Measurements from ENCODE around the gene ACTRT2. TPM values are rescaled to one million over a fixed set of nuclear protein-coding genes. Genes with fewer than 3 reads are reported as not detected.

ACTRT2 gene
- total and polyA plus RNA-seq, 2 experiments from 2014 or later = not detected

DNA sequence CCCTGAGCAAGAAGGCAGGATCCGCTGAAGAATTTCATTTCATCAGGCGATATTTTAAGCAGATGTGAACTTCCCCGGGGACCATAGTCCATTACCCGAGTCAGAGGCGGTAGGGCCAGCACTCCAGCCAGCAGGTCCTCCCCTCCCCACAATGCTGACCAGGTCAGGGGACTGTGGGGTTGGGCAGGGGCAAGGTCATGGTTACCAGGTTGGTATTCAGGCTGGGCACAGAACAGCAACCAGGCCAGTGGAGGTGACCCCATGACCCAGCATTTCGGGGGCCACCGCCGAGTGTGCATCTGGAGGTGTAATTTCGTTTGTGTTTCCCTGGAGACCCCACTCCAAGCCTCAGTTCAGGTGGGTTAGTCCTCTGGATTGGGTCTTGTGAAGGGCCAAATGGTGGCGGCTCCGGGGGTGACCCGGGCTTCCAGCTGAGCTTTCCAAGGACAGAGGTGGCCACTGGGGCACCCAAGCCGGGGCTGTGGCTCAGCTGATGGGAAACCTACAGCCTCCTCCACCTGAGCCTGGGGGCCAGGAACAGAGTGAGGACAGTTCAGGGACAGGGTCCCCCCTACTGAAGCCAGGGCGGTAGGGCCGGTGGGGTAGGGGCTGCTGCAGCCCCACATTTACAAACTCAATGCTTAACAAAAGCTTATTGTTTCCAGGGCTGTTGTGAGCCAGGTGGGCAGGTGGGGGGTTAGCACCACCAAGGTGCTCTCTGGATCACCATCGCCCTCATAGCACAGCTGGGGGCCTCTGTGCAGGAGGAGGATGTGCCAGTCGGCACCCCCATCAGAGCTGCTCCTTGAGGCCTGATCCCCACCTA, 50.5 kb downstream of the ACTRT2 start:
- no peak; the same call in 1 of the 3 replicates for ATAC-seq
- no peak for DNase-seq (ENCODE audit: low spot score)
- Histone ChIP-seq H3K4me3 (peak overlapping the region; percentile 51; the same call in 1 of the 2 replicates), H3K36me3 (ENCODE audit: insufficient read depth) (no peaks in the 10 kb centered on the region), H3K27ac (ENCODE audit: low read depth) (no peak overlapping the region), H4K20me1 (replicated peaks; ENCODE audit: insufficient read depth) (no peaks in the 10 kb centered on the region; the same call in 1 of the 2 replicates), H3K4me2 (peak overlapping the region; percentile 78), H2AFZ (0 out of 2 replicates have a peak overlapping the region, but pooled peaks have one; percentile 43), H3K9me2 (ENCODE audit: insufficient read depth) (no peaks in the 10 kb centered on the region), H3K4me1 (ENCODE audit: insufficient read depth) (peaks cover 35% of the 10 kb centered on the region), H3K27me3 (ENCODE audit: insufficient read depth) (peaks cover 83% of the 10 kb centered on the region), H3K79me2 (replicated peaks; ENCODE audit: insufficient read depth) (no peaks in the 10 kb centered on the region), H3F3A (replicated peaks; ENCODE audit: low read depth) (no peaks in the 10 kb centered on the region)
- no peaks in the 10 kb centered on the region; the same call in 2 of the 3 replicates for H3K9me3 Mint-ChIP-seq
- peaks cover 75% of the 10 kb centered on the region for H3K27me3 Mint-ChIP-seq (ENCODE audit: insufficient read depth, low read depth, poor library complexity)
- H3K27ac Mint-ChIP-seq = no peak overlapping the region
- TF ChIP-seq CREB1 (CRISPR knock-in tag; IDR thresholded peaks at IDR 0.05; ENCODE audit: low read depth) = no peak
- peak; percentile 81 for TF ChIP-seq EZH2 (IDR thresholded peaks at IDR 0.05; ENCODE audit: low read depth, unreplicated experiment)
- no peaks in the 10 kb centered on the region for H3K36me3 Mint-ChIP-seq (ENCODE audit: low read depth)
- peak overlapping the region; percentile 45; the same call in 2 of the 3 replicates for H3K4me3 Mint-ChIP-seq
- peaks cover 16% of the 10 kb centered on the region; the same call in 2 of the 3 replicates for H3K4me1 Mint-ChIP-seq

Other genes with a start within 250 kb of the ACTRT2 start
- gene TTC34, start 219.8 kb upstream of the ACTRT2 start, total RNA-seq (2014; rRNA removed; shearing (Covaris generic)) = 0.31 and 0.35 TPM in 2 replicates
- gene TTC34, start 219.8 kb upstream of the ACTRT2 start, polyA plus RNA-seq (2016; fragmentation: Nextera tagmentation; extraction: Ambion mirVana) = 0.08 and 0.10 TPM in 2 replicates
- 0.14 and 0.66 TPM in 2 replicates for gene PRDM16, start 47.7 kb downstream of the ACTRT2 start, total RNA-seq (2014; rRNA removed; shearing (Covaris generic))
- gene PRDM16, start 47.7 kb downstream of the ACTRT2 start, polyA plus RNA-seq (2016; fragmentation: Nextera tagmentation; extraction: Ambion mirVana) = 0.16 TPM in 2 replicates

Data from GM23338 (cell line).